Activated naive CD4-positive, alpha-beta T cell treated with anti-CD3 and anti-CD28 coated beads, Interleukin-2, amount 50 U/mL, for 24 hours (primary cell): ENCODE measurements around the gene EME1.
"Not testable (repeated sequence)": the region's sequence is repeated elsewhere in the genome, so short reads cannot be mapped to it uniquely, and the experiment has no call there.

ENCODE experiments used
- H3K27ac Mint-ChIP-seq: one replicate; pipeline ENCODE4 v1.8.0; 2021; ENCODE audit warnings: mild to moderate bottlenecking, mixed read lengths
- H3K27me3 Mint-ChIP-seq: one replicate; pipeline ENCODE4 v1.8.0; 2021; ENCODE audit warnings: mixed read lengths
- H3K36me3 Mint-ChIP-seq: one replicate; pipeline ENCODE4 v1.8.0; 2021; ENCODE audit warnings: mixed read lengths
- H3K4me1 Mint-ChIP-seq: one replicate; pipeline ENCODE4 v1.8.0; 2021; ENCODE audit warnings: mixed read lengths
- H3K4me3 Mint-ChIP-seq: one replicate; pipeline ENCODE4 v1.8.0; 2021; ENCODE audit warnings: mild to moderate bottlenecking, mixed read lengths
- H3K9me3 Mint-ChIP-seq: one replicate; pipeline ENCODE4 v1.8.0; 2021; ENCODE audit warnings: mixed read lengths

EME1 gene

DNA sequence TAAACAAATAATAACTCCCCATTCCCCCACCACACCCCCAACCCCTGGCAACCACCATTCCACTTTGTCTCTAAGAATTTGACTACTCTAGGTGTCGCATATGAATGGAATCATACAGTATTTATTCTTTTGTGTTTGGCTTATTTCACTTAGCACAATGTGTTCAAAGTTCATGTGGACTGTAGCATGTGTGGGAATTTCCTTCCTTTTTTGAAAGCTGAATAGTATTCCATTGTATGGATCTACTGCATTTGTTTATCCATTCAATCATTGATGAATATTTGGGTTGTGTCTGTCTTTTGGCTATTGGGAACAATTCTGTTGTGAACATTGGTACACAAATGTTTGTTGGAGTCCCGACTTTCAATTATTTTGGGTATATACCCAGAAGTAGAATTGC is 49.7 kb downstream of the EME1 start:
- no peak overlapping the region for H3K27ac Mint-ChIP-seq
- H3K4me1 Mint-ChIP-seq: peaks cover 30% of the 10 kb centered on the region
- H3K27me3 Mint-ChIP-seq: no peaks in the 10 kb centered on the region
- peaks cover 4% of the 10 kb centered on the region for H3K36me3 Mint-ChIP-seq
- H3K4me3 Mint-ChIP-seq: no peak overlapping the region
- H3K9me3 Mint-ChIP-seq: peaks cover 7% of the 10 kb centered on the region

DNA sequence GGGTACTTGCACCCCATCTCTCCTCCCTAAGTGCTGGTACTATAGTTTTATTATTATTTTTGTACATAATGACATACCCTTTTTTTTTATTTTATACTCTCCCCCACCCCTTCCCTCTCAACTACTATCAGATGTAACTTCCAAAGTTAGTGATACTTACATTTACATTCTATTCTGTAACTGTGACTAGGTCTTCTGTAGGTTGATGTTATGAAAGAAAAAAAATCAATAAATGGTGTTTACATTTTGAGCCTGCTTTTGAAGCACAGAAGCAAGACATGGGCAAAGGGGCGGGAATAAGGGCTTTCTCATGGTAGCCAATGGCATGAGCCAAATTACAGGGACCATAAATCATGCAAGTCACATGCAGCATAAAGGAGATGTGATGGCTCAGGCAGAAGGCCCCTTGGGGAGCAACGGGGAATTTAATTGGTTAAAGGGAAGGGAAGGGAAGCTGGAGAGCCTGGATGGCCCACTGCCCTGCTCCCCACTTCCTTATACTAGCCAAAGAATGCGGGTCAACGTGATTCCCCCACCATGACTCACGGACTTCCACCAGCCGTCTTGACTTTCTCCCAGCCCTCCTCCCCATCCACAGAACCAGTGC is 50.6 kb downstream of the EME1 start:
- Mint-ChIP-seq H3K27me3 (no peaks in the 10 kb centered on the region), H3K9me3 (peaks cover 7% of the 10 kb centered on the region), H3K27ac (peak overlapping the region; percentile 41), H3K4me1 (peaks cover 33% of the 10 kb centered on the region), H3K4me3 (peak overlapping the region; percentile 15), H3K36me3 (peaks cover 2% of the 10 kb centered on the region)

DNA sequence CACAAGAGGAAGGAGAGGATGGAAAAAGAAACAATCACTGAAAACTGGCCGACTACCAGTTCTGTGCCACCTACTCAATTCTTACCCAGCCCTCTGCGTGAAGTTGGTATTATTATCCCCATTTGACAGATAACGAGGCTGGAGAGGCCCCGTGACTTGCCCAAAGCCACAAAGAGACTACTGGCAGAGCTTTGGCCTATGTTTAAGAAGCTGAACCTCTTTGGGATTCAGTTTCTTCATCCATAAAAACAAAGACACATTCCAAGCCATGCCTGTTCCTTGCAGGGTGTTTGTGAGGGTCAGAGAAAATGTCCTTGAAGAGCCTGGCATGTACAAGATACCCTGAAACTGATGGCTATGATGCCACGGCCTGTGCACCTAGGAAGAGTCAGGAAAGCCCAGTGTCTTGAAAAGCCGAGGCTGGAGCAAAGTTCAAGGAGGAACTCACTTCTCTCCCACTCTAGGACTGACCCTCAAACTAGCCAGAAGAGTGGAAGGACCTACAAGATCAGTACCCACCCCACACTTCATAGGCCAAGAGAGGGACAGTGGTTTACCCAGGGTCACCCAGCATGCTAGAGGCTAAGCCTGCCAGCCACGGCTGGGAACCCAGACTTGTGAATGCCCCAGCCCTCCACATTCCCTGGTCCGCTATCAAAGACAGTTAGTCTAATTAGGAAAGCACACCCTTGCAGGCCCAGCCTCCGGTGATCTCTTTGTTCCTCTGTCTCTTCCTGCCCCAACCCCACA is 51.4 kb downstream of the EME1 start:
- no peaks in the 10 kb centered on the region for H3K9me3 Mint-ChIP-seq
- no peaks in the 10 kb centered on the region for H3K36me3 Mint-ChIP-seq
- H3K27me3 Mint-ChIP-seq: no peaks in the 10 kb centered on the region
- peak overlapping the region; percentile 15 for H3K4me3 Mint-ChIP-seq
- H3K27ac Mint-ChIP-seq: no peak overlapping the region
- peaks cover 29% of the 10 kb centered on the region for H3K4me1 Mint-ChIP-seq

DNA sequence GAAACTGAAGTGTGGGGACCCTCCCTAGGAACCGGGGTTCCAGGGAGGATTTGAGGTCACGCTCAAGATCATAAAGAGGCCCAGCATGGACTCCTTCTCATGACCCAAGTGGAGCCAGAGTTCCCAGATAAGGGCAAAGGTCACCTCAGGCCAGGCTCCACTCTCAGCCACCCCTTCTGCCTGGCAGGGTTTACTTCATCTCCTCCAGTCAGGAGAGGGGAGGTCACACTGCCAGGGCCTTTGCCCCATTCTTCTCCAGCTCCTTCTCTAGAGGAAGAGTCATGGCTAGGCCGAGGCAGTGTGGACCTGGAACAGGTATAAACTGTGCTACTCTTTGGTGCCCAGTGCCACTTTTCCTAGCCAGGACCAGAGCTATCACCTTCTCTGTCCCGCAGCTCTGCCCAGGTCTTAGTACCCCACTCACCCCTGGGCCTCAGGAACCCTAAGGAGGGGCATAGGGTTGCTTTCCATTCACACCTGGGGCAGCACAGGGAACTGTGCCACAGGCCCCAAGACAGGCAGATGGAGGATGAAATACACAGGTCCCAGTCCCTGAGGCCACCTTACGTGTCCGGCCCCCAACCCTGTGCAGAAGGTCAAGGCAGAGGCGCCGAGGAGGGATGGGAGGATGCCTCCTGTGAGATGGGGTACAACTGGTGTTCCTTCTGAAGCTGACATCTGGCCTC is 52.1 kb downstream of the EME1 start:
- no peaks in the 10 kb centered on the region for H3K27me3 Mint-ChIP-seq
- peaks cover 29% of the 10 kb centered on the region for H3K4me1 Mint-ChIP-seq
- H3K36me3 Mint-ChIP-seq: no peaks in the 10 kb centered on the region
- no peaks in the 10 kb centered on the region for H3K9me3 Mint-ChIP-seq
- H3K27ac Mint-ChIP-seq: no peak overlapping the region
- H3K4me3 Mint-ChIP-seq: peak overlapping the region; percentile 83

GRCh38 chr17:50425682-50426471 is 52.8 kb downstream of the EME1 start, which contains the start of gene ACSF2:
Gene ACSF2 (plus strand): TSS chr17:50426218. CDS start chr17:50426262, 44 bp downstream.
- H3K4me3 Mint-ChIP-seq: peak within 1 kb of the TSS; percentile 86
- no peaks in the 10 kb centered on the region for H3K27me3 Mint-ChIP-seq
- no peaks in the 10 kb centered on the region for H3K9me3 Mint-ChIP-seq
- H3K36me3 Mint-ChIP-seq: no peaks in the 10 kb centered on the region
- peaks cover 29% of the 10 kb centered on the region for H3K4me1 Mint-ChIP-seq
- peak within 1 kb of the TSS; percentile 76 for H3K27ac Mint-ChIP-seq

GRCh38 chr17:50426472-50426782 is 53.4 kb downstream of the EME1 start:
- Mint-ChIP-seq H3K9me3 (no peaks in the 10 kb centered on the region), H3K4me3 (peak overlapping the region; percentile 86), H3K27ac (peak overlapping the region; percentile 76), H3K4me1 (peaks cover 24% of the 10 kb centered on the region), H3K27me3 (no peaks in the 10 kb centered on the region), H3K36me3 (no peaks in the 10 kb centered on the region)

GRCh38 chr17:50426814-50427787 is 54.1 kb downstream of the EME1 start:
- no peaks in the 10 kb centered on the region for H3K27me3 Mint-ChIP-seq
- H3K9me3 Mint-ChIP-seq: no peaks in the 10 kb centered on the region
- peak overlapping the region; percentile 86 for H3K4me3 Mint-ChIP-seq
- H3K36me3 Mint-ChIP-seq: no peaks in the 10 kb centered on the region
- H3K27ac Mint-ChIP-seq: peak overlapping the region; percentile 76
- peaks cover 19% of the 10 kb centered on the region for H3K4me1 Mint-ChIP-seq

DNA sequence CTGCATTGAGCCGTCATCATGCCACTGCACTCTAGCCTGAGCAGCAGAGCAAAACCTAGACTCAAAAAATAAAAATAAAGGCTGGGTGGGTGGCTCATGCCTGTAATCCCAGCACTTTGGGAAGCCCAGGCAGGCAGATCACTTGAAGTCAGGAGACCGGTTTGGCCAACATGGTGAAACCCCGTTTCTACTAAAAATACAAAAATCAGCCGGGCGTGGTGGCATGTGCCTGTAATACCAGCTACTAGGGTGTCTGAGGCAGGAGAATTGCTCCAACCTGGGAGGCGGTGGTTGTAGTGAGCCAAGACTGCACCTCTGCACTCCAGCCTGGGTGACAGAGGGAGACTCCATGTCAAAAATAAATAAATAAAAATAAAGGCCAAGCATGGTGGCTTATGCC is 55.1 kb downstream of the EME1 start:
- H3K9me3 Mint-ChIP-seq, H3K4me3 Mint-ChIP-seq, H3K27me3 Mint-ChIP-seq, H3K36me3 Mint-ChIP-seq, H3K27ac Mint-ChIP-seq: not testable (repeated sequence)
- peaks cover 19% of the 10 kb centered on the region for H3K4me1 Mint-ChIP-seq

DNA sequence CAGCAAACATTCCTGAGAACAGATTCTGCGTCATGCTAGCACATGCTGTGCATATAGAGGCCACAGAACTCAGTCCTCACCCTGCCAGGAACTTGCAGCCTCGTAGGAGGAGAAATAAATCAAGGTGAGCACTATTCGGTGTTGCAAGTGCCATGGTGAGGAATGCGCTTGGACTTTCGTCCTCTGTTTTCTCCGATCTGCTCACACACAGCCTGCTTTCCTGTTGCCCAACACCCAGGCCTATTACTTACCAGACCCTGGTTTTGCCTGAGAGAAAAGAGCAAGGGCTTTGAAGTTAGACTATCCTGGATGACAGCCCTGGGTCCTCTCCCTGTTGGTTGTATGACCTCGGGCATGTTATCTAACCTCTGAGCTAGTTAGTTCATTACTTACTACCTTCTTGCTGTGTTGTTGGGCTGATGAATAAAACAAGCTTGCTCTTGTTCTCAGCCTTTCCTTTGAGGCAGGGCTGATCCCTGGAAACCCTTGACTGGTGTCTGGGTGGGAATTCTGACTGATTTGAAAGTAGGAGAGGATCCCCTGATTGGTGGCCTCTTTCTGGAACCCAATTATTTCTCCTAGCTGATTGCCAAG is 55.9 kb downstream of the EME1 start:
- Mint-ChIP-seq H3K27me3 (no peaks in the 10 kb centered on the region), H3K4me3 (no peak overlapping the region), H3K4me1 (peaks cover 19% of the 10 kb centered on the region), H3K27ac (no peak overlapping the region), H3K36me3 (no peaks in the 10 kb centered on the region), H3K9me3 (no peaks in the 10 kb centered on the region)

- H3K9me3 Mint-ChIP-seq: no peaks in the 10 kb centered on the region
- no peaks in the 10 kb centered on the region for H3K36me3 Mint-ChIP-seq
- no peak overlapping the region for H3K27ac Mint-ChIP-seq
- H3K4me3 Mint-ChIP-seq: no peak overlapping the region
- H3K4me1 Mint-ChIP-seq: peaks cover 19% of the 10 kb centered on the region
- no peaks in the 10 kb centered on the region for H3K27me3 Mint-ChIP-seq
Measured at GRCh38 chr17:50429793-50430192, 56.8 kb downstream of the EME1 start.
